ENCODE measurements around the gene TMEM132C.
A peak's percentile ranks its signal among the peaks of the same experiment; 100 is the strongest.

TMEM132C gene

DNA sequence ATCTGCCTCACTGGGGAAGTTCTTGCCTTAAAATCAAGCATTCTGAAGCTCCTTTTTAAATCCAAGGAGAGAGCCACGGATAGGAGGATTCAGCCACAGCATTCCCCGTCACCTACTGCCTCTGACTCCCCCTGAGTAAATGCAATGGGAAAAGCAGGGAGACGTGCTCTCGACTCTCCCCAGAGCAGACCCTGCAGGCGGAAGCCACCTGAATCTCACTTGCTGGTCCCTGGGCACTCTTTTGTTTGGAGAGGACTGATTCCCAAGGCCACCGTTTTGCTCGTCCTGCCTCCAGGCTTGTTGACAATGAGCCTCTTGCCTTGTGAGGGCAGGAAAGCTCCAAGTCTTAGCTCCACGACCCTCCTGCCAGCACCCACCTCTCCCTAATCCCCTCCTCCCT lies 352.3 kb downstream of the TMEM132C start:
- no peak for DNase-seq

- DNase-seq: no peak
Measured at GRCh38 chr12:128621304-128621703, 354.3 kb downstream of the TMEM132C start.

- no peak for DNase-seq
Measured at GRCh38 chr12:128623748-128624147, 356.8 kb downstream of the TMEM132C start.

GRCh38 chr12:128626808-128627320 lies 359.9 kb downstream of the TMEM132C start:
- DNase-seq: no peak

DNA sequence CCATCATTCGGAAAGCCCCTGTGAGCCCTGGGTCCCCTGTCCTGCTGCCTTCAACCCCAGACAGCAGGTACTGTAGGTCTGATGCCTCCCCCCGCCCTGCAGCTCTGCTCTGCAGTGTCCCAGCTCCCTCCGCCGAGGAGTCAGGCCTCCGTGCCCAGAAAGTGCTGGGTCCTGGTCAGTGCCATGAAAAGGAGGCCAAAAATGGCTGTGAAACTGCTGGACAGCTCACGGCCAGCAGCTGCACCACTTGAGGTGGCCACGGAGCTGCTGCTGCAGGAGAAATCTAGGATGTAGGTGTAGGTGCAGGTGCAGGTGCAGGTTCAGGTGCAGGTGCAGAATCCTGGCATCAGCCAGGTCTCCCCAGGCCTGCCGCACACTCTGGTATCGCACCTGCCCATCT lies 360.7 kb downstream of the TMEM132C start:
- DNase-seq: no peak

- no peak for DNase-seq
Measured at GRCh38 chr12:128629979-128630378, 363.0 kb downstream of the TMEM132C start.

DNA sequence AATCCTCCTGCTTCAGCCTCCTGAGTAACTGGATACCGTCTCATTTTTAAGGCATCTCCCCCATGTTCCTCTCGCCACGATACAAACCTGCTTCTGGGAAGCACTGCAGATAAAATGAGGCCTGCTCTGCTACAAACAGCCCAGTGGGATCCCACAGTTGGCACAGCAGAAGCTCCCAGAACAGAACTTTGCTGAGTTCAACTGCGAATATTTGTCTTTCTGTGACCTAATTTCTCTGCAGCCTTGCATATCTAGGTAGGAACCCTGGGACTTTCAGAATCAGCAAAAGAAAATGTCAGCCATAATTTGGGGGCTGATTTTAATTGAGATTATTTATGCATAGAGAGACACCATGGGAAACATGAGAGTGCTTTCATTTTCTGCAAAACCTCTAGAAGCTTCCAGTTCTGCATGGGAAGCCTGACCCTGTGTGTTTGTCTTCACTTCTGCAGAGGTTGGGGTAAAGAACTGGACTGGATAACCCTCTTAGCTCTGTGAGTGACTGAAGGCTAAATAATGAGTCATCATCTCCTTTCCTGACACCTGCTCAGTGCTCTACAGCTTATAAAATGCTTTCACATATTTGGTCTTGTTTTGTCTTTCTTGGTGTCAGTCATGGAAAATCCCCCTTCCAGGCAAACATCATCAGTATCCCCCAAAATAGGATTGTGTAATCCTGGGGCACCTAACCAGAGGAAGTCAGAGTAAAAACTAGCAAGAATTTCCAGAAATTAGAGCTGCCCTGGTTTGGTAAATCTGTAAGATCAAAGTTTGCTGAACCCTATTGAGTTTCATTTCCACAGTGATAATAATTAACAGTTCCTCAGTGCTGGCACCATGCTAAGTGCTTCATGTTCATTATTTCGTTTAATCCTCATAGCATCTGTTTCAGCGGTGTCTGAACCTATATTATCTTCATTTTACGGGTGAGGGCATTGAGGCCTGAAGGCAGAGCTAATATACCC lies 371.0 kb downstream of the TMEM132C start:
- DNase-seq: no peak

DNA sequence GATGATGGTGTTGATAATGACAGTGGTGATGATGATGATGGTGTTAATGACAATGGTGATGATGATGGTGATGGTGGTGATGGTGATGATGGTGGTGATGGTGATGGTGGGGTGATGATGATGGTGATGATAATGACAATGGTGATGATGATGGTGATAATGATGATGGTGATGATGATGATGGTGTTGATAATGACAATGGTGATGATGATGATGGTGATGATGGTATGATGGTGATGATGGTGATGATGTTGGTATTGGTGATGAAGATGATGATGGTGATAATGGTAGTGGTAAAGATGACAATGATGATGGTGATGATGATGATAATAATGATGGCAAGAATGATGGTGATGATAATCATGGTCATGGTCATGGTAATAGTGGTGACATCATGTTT lies 372.1 kb downstream of the TMEM132C start:
- no peak for DNase-seq

GRCh38 chr12:128643155-128643554 lies 376.2 kb downstream of the TMEM132C start:
- DNase-seq: no peak

DNA sequence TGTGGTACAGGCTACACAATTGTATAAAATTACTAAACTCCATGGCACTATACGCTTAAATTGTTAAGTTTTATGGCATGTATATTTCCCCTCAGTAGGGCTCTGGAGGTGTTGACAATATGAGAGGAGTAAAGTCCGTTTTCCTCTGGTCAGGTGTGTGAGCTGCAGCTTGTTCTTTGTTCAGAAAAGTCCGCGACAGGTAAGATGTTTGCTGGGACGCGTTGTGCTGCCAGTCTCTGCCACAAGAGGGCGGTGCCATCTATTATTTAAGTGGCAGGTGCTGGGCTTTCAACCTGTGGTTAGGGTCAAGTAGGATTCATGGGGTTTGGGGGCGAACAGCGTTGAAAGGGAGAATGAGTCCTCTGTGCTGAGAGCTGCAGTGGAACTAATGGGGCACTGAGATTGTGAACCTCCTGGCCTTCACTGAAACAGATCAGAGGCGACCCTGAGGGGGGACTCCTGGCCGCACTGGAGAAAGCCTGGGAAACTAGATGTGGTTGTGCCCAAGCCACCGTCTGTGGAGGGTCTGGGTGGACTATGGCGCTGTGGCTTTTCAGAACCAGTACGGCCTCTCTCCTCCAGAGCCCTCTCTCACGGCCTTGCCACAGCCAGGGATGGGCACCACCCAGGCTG lies 377.8 kb downstream of the TMEM132C start:
- DNase-seq: peak; percentile 30 to 36

- DNase-seq: no peak
Measured at GRCh38 chr12:128649902-128650301, 382.9 kb downstream of the TMEM132C start.

DNA sequence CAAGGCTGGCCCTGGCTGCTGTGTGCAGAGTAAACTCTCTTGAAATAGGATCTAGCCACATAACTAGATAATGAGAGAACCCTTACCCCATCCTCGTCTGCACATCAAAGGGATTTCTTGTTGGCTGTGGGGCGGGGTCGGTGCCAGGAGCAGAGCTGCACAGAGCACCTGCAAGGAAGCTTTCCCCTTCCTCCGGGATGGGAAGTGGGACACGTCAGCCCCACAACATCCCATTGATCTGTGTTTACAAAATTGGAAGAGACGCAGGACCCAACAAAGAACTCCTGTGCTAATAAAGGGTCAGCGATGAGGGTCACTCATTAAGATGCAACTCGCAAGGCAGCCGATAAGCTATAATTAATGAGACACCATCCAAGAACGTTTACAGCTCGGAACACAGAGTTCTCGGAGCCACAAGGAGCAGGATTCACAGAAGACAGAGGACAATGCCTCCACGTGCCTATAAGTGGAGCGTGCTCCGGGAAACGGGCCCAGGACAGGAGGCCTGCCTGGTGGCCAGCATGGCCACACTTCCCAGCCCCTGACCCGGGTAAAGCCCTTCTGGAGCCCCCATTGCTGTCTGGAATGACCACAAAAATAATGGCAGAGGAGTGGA lies 385.3 kb downstream of the TMEM132C start:
- DNase-seq: no peak

DNA sequence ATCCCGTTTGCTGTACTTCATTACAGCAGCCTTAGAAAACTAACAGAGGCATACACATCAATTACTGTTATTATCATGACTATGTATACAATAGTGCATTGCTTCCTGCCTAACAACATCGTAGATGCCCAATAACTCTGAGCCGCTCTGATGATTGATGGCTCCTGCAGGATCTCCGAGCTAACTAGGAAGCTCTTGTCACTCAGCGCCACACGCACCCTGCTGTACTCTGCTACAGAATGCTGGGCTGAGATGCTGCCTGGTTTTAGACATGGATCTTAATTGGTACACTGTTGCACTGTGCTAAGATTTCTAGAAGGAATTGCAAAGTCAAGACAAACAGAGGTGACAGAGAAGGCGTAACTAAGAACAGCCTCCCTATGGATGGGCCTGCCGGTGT lies 387.5 kb downstream of the TMEM132C start:
- DNase-seq: no peak

- no peak for DNase-seq
Measured at GRCh38 chr12:128657378-128657777, 390.4 kb downstream of the TMEM132C start.

DNA sequence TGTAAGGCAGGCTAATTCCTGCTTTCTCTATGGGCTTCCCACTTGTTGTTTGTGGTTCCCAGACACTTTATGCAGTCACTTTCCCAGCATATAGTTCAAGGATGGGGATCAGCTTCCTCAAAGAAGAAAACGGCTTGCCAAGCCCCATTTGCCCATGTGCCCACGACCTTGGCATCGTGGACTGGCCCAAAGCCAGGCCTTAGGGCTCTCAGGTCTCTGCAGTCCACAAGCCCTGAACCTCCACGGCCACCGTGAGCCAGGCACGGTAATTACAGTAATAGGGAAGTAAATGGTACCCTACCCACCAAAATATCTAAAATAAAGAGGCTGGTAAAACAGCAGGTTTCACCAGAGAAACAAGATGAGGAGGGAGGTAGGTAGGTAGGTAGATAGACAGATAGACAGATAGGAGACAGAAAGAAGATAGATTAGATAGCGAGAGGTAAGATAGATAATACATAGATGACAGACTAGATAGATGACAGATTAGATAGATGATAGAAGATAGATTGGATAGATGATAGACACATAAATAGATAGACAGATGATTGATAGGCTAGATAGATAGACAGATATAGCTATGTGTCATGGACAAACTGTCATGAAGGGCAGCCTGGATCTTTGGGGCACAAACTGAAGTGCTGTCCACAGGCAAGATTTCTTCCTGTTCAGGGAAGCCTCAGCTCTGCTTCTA lies 393.7 kb downstream of the TMEM132C start:
- DNase-seq: no peak

DNA sequence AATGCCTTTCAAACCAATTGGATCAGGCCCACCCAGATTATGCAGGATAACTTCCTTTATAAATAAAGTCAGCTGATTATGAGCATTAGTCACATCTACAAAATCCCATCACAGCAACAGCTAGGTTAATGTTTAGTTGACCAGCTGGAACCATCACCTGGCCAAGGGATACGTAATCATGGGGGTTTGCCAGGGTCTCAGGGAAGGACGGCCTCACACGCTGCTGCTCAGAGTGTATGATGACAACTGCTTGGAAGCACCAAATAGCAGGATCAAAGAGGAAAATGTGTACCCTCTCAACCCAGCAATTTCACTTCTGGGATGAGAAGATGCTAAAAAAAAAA lies 394.2 kb downstream of the TMEM132C start:
- DNase-seq: peak; percentile 32 to 44

DNA sequence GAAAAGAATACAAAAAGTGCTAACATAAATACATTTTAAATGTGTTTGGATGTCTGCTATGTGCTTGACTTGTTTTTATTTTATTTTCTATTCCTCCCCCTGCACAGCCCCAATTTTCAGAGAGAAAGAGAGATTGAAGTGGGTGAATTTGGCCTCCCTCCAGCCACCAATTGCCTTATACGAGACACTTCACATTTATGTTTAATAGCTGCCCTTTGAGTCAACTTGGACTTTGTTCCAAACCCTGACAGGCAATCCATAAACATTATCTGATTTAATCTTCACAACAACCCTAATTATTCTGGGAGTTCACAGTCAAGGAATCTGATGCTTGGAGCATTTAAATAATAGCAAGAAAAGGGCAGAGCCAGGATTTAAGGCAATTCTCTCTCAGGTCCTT lies 395.1 kb downstream of the TMEM132C start:
- DNase-seq: no peak

- DNase-seq: no peak
Measured at GRCh38 chr12:128664501-128664900, 397.5 kb downstream of the TMEM132C start.

- no peak for DNase-seq
Measured at GRCh38 chr12:128667193-128667592, 400.2 kb downstream of the TMEM132C start.

DNA sequence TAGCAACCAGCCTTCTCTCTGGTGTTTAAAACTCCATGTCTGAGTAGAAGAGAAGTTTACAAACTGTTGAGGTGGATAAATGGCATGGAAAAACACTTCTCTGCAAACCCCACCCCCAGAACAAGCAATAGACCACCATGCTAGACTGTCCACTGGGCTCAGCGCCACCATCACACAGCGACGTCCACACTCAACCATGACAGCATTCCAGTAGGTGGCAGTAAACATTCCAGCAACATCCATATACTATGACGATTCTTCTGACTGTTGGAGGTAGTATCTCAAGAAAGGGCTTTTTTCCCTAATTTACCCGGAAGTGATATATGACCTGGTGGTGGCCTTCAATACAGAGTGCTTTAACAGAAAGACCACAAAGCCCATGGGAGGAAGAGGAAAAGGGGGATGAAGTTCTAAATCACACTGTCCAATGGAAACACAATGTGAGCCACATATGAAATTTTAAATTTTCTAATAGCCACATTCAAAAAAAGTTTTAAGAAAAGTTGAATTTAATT lies 404.6 kb downstream of the TMEM132C start:
- DNase-seq: peak in 1 of 2 experiments; percentile 12

DNA sequence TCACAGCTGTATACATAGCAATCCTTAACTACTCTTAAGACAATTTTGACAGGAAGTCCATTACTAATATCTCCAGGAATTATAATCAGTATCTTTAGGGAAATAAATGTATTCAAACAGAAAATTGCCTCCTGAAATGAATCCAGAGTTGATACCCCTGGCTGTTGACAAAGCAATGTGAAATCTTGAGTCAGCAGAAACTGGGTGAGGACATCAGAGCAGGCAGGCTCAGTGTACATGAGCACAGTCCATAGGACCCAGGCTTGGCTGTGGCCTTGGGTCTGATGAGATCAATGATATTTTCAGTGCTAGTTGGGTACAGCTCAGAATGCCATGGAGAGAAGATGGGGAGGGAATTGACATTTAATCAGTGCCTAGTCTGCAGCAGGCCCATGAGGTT lies 405.5 kb downstream of the TMEM132C start:
- no peak for DNase-seq

- DNase-seq: no peak
Measured at GRCh38 chr12:128672893-128673292, 405.9 kb downstream of the TMEM132C start.

DNA sequence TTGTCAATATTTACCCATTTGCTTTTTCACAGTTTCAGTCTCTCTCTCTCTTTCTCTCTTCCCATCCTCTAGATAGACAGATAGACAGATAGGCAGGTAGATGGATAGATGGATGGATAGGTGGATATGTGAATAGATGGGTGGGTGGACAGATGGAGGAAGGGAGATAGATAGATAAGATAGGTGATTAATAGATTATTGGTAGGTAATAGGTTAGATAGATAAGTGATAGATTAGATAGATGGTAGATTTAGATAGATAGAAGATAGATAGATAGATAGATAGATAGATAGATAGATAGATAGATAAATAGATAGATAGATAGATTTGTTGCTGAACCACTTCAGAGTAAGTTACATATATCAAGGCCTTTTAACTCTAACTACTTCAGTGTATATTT lies 408.6 kb downstream of the TMEM132C start:
- no peak for DNase-seq
